ENCODE results near the gene ARV1. TPM values are rescaled to one million over a fixed set of nuclear protein-coding genes. Genes with fewer than 3 reads are reported as not detected.

The ARV1 gene
- total and polyA plus RNA-seq, 7 donors = 15.5 to 32.1 (median 20.4) TPM

DNA sequence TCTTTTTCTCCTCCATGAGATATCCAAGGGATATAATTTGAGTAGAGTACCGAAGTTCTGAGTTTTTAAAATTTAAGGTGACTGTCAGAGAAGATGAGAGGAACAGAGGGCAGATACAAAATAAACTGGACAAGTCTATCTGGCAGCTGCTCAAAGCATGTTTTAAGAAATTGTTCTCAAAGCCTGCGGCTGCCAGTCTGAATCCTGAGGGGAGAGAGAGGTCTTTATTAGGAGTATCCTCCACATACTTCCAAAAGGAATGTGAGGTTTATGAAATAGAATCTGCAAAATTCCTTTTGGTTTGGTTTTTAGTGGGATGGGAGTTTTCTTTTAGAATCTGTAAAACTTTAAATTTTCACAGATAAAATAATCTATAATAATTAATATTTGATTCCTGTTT lies 41.5 kb upstream of the ARV1 start:
- TF ChIP-seq POLR2AphosphoS5 (IDR thresholded peaks at IDR 0.05) (no peak), EP300 (IDR thresholded peaks at IDR 0.05) (no peak), POLR2A (IDR thresholded peaks at IDR 0.05) (no peak)
- TF ChIP-seq, protein P1, sequence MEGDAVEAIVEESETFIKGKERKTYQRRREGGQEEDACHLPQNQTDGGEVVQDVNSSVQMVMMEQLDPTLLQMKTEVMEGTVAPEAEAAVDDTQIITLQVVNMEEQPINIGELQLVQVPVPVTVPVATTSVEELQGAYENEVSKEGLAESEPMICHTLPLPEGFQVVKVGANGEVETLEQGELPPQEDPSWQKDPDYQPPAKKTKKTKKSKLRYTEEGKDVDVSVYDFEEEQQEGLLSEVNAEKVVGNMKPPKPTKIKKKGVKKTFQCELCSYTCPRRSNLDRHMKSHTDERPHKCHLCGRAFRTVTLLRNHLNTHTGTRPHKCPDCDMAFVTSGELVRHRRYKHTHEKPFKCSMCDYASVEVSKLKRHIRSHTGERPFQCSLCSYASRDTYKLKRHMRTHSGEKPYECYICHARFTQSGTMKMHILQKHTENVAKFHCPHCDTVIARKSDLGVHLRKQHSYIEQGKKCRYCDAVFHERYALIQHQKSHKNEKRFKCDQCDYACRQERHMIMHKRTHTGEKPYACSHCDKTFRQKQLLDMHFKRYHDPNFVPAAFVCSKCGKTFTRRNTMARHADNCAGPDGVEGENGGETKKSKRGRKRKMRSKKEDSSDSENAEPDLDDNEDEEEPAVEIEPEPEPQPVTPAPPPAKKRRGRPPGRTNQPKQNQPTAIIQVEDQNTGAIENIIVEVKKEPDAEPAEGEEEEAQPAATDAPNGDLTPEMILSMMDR (IDR thresholded peaks at IDR 0.05) = no peak

DNA sequence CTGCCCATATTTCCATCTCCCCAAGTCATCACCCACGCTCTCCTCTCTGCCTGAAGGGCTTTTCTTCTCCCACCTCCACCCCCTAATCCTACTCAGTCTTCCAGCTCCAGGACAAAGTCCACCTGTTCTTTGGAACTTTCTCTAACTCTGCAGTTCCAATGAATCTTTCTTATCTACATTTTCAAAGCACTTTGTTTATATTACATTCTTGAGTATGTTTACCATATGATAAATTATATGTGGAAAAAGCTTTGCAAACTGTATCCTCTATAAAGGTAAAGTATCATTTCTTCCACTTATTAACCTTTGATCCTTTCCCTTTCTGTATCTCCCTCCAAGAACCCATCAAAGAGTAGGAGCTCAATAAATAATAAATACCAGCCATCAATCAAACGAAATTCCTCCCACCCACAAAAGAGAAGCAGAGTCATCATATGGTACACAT lies 39.9 kb upstream of the ARV1 start:
- 19 to 64% methylated on average over 2 of the region's 2 CpGs for WGBS, 2 donors
- H3K27ac ChIP-seq = no peak overlapping the region
- H3K4me1 ChIP-seq = peaks cover 0 to 7% (median 3%) of the 10 kb centered on the region in 4 donors
- no peaks in the 10 kb centered on the region for H3K27me3 ChIP-seq
- TF ChIP-seq EP300 (IDR thresholded peaks at IDR 0.05) (no peak), POLR2AphosphoS5 (IDR thresholded peaks at IDR 0.05) (no peak), POLR2A (IDR thresholded peaks at IDR 0.05) (no peak)
- TF ChIP-seq, protein P1 (IDR thresholded peaks at IDR 0.05) = no peak
- peaks cover 0 to 3% (median 0%) of the 10 kb centered on the region in 4 donors for H3K36me3 ChIP-seq
- no peaks in the 10 kb centered on the region for H3K9me3 ChIP-seq
- intact Hi-C loops (cut with DNase I) = no loop called here
- DNase-seq = no peak
- no peak overlapping the region for H3K4me3 ChIP-seq

More for the DNA sequence above, 41.5 kb upstream of the ARV1 start:
- Histone ChIP-seq H3K36me3 (peaks cover 0 to 11% (median 4%) of the 10 kb centered on the region in 4 donors), H3K4me1 (peaks cover 0 to 7% (median 3%) of the 10 kb centered on the region in 4 donors), H3K27me3 (no peaks in the 10 kb centered on the region), H3K9me3 (no peaks in the 10 kb centered on the region), H3K27ac (no peak overlapping the region), H3K4me3 (no peak overlapping the region)
- DNase-seq = no peak
- intact Hi-C loops (cut with DNase I) = no loop called here
- WGBS, 2 donors = 77 to 85% methylated on average over 2 of the region's 2 CpGs

DNA sequence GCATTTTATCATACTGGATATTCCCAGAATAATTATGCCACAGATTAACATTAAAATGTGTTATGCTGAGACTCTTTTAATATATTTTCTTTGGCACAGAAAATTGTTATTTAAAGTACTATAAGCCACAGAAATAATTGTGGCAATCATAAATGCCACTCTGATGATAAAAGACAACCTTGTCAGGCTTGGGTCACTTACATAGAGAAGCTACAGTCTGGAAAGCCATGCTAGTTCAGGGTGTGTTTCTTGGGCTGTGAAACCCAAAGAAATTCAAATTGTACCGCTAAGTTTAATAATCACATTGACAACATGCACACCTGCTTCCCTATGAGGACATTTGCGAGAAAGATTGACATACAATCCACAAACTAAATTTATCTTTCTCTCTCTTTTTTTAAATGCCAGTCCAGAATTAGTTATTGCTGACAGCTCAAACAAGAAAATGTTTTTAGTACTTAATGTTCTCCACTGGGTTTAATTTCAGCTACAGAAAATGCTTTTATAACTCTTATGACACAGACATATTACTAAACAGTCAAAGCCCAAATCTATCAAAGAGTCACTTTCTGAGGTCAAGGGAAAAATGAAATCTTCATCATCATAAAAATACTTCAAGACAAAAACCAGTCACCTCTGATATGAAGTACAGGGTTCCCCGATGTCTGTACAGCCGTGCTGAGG lies 38.9 kb upstream of the ARV1 start:
- intact Hi-C loops (cut with DNase I) = no loop called here
- Histone ChIP-seq H3K9me3 (no peaks in the 10 kb centered on the region), H3K4me3 (no peak overlapping the region), H3K27me3 (no peaks in the 10 kb centered on the region), H3K27ac (no peak overlapping the region), H3K4me1 (peaks cover 0 to 7% (median 3%) of the 10 kb centered on the region in 4 donors), H3K36me3 (peaks cover 0 to 4% (median 2%) of the 10 kb centered on the region in 4 donors)
- DNase-seq = no peak
- TF ChIP-seq, protein P1 (IDR thresholded peaks at IDR 0.05) = no peak
- no peak for TF ChIP-seq POLR2A (IDR thresholded peaks at IDR 0.05)
- 62 to 77% methylated on average over 4 of the region's 4 CpGs for WGBS, 2 donors

DNA sequence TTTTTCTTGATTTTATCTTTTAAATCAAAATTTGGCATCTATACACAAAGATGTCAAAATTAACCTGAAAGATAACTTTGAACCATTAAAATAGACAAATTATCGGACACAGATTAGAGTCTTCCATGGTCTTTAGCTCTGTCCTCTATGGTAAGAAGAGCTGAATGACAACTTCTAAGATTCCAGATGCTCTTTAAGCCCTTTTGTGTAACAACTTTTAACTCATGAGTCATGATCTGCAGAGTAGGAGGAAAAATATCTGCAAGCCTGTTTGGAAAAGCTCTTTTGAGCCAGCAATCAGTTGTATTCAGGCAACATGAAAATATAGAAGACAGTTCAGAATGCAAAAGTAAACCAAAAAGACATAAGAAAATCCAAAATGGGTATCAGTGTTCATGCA lies 38.0 kb upstream of the ARV1 start:
- TF ChIP-seq POLR2A (IDR thresholded peaks at IDR 0.05) = no peak
- no peak for TF ChIP-seq EP300 (IDR thresholded peaks at IDR 0.05)
- intact Hi-C loops (cut with DNase I) = no loop called here
- H3K4me3 ChIP-seq = no peak overlapping the region
- H3K27me3 ChIP-seq = no peaks in the 10 kb centered on the region
- DNase-seq = no peak
- WGBS, 2 donors = 97 to 100% methylated on average over 1 of the region's 1 CpG
- H3K9me3 ChIP-seq = no peaks in the 10 kb centered on the region
- H3K36me3 ChIP-seq = peaks cover 0 to 8% (median 2%) of the 10 kb centered on the region in 4 donors
- peaks cover 0 to 7% (median 3%) of the 10 kb centered on the region in 4 donors for H3K4me1 ChIP-seq
- no peak overlapping the region for H3K27ac ChIP-seq

DNA sequence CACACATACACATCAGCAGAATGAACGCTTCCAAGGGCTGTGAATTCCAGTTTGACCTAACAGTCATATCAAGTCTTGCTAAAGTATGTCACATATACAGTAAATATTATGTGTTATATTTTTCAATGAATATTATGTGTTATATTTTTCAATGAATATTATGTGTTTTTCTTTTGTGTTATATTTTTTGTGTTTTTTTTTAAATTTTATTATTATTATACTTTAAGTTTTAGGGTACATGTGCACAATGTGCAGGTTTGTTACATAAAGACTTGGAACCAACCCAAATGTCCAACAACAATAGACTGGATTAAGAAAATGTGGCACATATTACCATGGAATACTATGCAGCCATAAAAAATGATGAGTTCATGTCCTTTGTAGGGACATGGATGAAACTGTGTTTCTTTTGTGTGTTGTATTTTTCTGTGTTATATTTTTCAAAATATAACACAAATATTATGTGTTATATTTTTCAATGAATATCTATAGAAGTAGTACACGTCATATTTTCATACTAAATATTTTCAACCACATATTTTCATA lies 35.8 kb upstream of the ARV1 start:
- no peaks in the 10 kb centered on the region for H3K4me1 ChIP-seq
- no peaks in the 10 kb centered on the region for H3K9me3 ChIP-seq
- 97 to 99% methylated on average over 2 of the region's 2 CpGs for WGBS, 2 donors
- TF ChIP-seq POLR2AphosphoS5 (IDR thresholded peaks at IDR 0.05) (no peak), EP300 (IDR thresholded peaks at IDR 0.05) (no peak), POLR2A (IDR thresholded peaks at IDR 0.05) (no peak)
- TF ChIP-seq, protein P1 (IDR thresholded peaks at IDR 0.05) = no peak
- H3K4me3 ChIP-seq = no peak overlapping the region
- DNase-seq = no peak
- peaks cover 0 to 8% (median 0%) of the 10 kb centered on the region in 4 donors for H3K36me3 ChIP-seq
- H3K27me3 ChIP-seq = no peaks in the 10 kb centered on the region
- H3K27ac ChIP-seq = no peak overlapping the region
- intact Hi-C loops (cut with DNase I) = no loop called here
